Measurements from ENCODE around the gene CARHSP1.
A peak's percentile ranks its signal among the peaks of the same experiment; 100 is the strongest.
"Not testable (repeated sequence)": the region's sequence is repeated elsewhere in the genome, so short reads cannot be mapped to it uniquely, and the experiment has no call there.

Gene CARHSP1

GRCh38 chr16:8806272-8806983 is 62.4 kb downstream of the CARHSP1 start:
- TF ChIP-seq POLR2A (IDR thresholded peaks at IDR 0.05; ENCODE audit: low read length) (no peak), GATA1 (IDR thresholded peaks at IDR 0.05; ENCODE audit: low read depth, low read length) (no peak)

GRCh38 chr16:8804313-8804712 is 64.5 kb downstream of the CARHSP1 start:
- DNase-seq: peak; percentile 55 to 58
- TF ChIP-seq GATA1 (IDR thresholded peaks at IDR 0.05; ENCODE audit: low read depth, low read length) (no peak), POLR2A (IDR thresholded peaks at IDR 0.05; ENCODE audit: low read length) (no peak)

More at GRCh38 chr16:8806272-8806983, 62.4 kb downstream of the CARHSP1 start:
- DNase-seq: no peak

- not testable (repeated sequence) for DNase-seq
Observed at GRCh38 chr16:8803733-8804132, 65.1 kb downstream of the CARHSP1 start.
